ENCODE results near the gene CGGBP1. TPM values are rescaled to one million over a fixed set of nuclear protein-coding genes. Genes with fewer than 3 reads are reported as not detected.

Gene CGGBP1
- total RNA-seq, 2 experiments from 2014 or later, result 106 to 111 TPM

Other genes starting within 250 kb of the CGGBP1 start
- 10 to 100 TPM; 23.4 to 27.5 TPM for gene ZNF654, start 250 bp upstream of the CGGBP1 start, total RNA-seq
- gene C3orf38, start 91.0 kb upstream of the CGGBP1 start, total RNA-seq, result 10 to 100 TPM; 33.2 to 35.2 TPM